Activated CD8-positive, alpha-beta memory T cell treated with anti-CD3 and anti-CD28 coated beads for 48 hours (primary cell): ENCODE measurements around the gene EEFSEC.

ENCODE experiments used
- DNase-seq, 3 experiments: peaks; one replicate each; pipeline ENCODE4 v3.0.0-alpha.2; 2020; ENCODE audit warnings: low read depth in 2 of 3, low spot score in 2 of 3

The EEFSEC gene

DNA sequence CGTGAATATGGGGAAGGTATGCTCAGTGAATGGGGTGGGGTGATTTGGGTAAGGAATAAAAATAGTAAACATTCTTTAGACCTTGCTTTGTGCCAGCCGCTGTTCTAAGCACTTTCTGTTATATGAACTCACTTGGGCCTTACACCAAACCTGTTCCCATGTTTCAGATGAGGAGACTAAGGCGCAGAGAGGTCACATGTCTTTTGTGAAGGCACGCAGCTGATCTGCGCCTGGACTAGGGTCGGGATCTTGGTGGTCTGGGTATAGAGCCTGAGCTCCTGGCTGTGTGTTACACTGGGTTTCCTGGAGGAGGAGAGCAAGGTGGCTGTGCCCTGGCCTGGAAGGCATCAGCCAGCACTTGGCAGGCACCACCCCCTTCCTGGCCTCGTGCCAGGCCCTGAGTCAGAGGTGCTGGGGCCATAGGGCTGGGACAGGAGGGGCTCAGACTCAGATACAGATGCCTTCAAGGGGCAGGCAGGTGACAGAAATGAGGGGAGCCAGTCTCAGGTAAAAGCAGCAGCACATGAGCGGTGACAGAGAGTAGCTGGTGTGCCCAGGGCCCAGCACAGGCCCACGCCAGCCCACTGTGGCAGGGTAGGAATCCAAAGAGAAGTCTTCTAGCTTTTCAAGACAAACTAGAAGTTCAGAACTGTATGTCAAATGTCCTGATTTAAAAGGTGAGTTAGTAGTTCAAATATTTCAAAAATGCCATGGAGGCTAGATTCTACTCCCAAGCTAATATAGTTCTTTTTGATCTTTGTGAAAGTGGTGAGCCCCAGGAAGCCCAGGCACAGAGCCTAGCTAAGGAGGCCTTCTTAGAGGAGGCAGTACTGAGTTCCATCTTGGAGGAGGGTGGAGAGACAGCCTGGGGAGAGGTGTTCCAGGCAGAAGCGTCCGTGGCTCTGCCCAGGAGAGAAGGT lies 230.3 kb downstream of the EEFSEC start:
- peak in 2 of 3 experiments; percentile 26 to 29 for DNase-seq

DNA sequence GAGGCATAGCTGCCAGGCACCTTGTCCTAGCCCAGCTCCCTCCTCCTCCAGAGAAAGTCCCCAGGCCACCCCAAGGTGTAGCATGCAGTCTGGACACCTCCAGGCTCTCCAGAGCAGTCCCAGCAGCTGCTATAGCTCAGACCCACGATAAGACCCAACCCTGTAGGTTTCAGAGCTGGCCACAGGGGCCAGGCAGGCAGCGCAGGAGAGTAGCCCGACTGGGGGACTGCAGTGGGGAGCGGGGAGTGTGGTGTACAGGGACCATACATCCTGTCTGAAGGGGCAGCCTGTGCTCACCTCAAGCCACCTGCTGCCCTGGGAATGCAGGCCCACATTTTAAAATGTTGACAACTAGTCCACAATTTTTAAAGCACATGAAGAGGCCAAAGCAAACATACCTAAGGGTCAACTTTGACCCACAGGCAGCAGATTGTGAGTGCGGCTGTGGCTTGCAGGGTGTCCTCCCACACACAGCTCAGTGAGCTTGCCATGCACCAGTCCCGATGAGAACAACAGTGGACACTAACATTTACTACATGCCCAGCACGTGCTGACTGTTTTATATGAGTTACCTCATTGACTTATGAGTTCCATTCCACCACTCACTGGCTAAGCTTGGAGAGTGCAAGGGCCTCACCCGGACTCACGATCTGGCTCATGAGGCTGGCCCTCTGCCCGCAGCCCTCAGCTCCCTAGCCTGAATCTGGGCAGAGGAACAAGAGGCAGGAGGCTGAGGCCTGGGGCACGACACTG lies 232.0 kb downstream of the EEFSEC start:
- DNase-seq = no peak

DNA sequence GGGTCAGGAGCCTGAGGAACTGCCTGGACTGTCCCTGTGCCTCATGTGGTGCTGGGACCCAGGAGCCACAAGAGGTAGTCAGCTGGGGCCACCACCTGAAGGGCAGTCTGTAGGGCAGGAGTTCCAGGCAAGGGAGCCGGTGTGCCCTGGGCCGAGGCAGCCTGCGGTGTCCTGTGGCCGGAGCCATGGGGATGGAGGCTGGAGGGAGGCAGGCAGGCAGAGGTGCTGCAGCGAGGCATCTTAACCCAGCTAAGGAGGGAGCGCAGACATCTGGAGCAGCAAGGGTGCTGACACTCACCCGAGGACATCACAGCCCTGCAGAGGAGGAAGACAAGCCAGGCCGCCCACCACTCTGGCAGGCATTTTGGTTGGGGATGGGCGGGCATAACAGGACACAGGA lies 235.7 kb downstream of the EEFSEC start:
- no peak for DNase-seq

DNA sequence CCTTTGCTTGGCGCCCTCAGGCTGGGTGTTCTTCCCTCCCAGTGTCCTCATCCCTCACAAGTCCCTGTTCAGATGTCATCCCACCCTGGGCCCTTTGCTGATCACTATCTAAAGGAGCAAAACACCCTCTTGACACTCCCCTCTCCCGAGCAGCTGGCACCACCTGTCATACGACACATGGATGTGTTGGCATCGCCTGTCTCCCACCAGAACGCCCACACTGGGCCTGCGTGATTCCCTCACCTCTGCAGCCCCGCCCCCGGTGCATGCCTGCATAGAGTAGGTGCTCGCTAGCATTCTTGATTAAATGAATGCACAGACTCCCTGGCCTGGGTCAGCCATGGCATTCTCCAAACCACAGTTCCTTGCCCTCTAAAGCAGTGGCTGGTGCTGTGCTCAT lies 237.6 kb downstream of the EEFSEC start:
- no peak for DNase-seq

DNA sequence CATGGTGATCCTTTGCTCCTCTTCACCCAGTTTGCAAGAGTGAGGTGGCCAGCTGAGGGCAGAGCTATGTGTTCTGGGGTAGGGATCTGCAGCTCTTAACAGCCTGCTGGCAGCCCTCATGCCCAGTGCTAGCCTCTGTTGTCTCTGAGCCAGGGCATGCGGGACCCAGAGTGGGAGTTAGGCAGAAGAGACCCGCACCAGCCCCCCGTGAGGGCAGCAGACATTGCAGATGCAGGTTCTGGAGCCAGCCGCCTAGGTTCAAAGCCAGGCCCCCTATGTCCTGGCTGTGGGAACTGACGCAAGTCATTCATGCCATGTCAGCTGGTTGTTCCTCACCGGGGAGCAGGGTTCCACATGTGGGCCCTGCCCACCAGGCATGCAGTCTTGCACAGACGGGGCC lies 238.7 kb downstream of the EEFSEC start:
- DNase-seq = no peak

DNA sequence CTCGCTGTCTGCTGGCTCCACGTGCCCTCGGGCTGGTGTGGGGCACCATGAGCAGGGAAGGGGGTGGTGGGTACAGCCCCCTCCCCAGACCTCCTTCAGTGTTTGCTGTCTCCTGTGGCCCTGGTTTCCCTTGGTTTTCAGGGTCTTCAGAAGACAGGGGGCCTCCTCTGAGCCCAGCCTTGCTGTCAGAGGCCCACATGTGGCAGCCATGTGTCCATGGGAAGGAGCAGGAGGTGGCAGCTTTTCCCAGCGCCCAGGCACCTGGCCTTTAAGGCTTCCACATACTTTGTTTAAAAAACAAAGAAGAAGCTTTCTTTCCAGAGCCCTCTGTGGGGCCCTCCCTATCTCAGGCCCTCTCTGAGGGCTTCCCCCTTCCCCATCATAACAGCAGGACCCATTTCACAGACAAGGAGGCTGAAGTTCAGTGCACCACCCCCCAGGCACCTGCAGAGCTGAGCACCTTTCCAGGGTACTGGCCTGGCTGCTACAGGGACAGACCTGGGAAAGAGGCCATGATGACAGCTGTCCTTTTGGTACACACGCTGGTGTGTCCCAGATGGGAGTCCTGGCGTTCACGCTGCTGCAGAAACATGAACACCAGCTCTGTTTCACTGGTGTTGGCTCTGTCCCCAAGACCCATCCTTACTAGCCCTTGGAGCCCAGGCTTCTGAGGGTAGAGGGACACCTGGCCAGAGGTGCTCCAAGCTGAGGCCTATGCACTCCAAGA lies 239.7 kb downstream of the EEFSEC start:
- DNase-seq = no peak

DNA sequence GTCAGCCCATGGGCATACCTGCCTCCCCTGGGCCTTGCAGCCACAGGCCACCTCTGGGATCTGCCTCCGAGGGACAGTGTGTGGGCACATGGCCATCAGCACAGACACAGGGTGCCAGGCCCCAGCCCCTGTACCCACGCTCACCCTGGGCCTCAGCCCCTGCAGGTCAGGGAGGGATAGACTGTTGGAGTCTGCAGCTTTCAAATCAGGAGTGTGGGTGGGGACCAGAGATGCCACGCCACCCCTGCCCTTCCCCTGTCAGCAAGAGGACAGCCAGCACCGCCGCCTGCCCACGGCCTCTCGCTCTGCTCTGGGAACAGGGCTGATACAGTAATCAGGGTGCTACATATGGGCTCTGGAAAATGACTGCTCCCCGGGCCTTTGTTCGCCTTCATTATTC lies 240.8 kb downstream of the EEFSEC start:
- DNase-seq = no peak

DNA sequence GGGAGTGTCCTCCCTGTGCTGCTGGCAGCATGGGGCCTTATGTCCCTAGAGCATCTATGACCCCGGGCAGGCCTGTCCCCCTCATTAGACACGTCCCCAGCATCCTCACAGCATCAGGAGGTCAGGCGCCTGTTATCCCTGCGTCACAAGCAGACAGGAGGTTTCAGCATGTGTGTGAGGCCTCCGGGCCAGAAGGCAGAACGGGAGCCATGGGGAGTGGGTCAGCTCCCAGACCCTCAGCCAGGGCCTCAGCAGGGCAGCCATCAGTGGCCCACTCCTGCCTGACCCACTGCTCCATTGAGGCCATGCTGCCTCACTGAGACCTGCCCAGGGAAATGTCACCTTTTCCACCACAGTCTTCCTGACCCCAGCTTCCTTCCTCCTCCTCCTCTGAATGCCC lies 241.8 kb downstream of the EEFSEC start:
- DNase-seq = no peak

DNA sequence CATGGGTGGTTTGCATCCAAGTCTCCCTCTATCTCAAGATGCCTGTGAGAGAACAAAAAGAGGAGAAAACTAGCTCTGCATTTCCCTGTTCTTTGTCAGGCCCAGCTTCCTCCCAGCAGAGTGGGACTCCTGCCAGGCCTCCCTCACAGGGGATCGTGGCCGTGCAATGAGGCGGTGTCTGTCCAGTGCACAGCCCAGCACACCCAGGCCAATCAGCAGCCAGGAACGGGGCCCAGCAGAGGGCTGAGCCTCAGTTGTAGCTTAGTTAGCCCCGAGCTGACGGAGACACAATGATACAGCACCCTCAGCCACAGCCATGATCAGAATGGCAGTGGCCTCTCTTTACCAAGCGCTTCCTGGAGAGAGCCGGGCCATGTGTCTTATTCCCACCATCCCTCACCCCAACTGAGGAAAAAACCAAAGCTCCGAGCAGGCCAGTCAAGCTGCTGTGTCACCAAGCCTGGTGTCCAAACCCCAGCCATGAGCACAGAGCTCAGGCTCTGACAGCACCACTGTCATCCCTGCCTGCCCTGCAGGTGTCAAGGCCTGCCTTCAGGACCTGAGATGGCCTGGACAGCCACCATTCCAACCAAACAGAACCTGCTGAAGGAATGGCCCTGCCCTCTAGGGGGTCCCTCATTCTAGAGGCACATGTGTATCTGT lies 242.3 kb downstream of the EEFSEC start:
- DNase-seq = no peak

DNA sequence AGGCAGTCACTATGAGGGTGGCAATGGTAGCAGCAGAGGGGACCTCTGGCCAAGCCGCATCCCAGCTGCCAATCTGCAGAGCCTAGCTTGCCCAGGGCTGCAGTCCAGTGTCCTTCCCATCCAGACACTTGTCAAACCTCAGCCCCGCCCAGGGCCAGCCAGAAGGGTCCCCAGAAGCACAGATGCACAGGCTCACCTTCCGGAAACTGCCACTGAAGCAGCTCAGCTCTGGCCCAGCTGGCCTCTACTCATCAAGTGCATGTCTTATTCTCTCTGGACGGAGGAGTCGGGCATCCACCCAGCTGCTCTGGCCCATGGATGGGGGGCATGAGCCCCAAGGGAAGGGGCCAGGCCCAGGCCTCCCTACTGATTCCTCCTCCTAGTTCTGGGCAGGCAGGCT lies 244.2 kb downstream of the EEFSEC start:
- no peak for DNase-seq

DNA sequence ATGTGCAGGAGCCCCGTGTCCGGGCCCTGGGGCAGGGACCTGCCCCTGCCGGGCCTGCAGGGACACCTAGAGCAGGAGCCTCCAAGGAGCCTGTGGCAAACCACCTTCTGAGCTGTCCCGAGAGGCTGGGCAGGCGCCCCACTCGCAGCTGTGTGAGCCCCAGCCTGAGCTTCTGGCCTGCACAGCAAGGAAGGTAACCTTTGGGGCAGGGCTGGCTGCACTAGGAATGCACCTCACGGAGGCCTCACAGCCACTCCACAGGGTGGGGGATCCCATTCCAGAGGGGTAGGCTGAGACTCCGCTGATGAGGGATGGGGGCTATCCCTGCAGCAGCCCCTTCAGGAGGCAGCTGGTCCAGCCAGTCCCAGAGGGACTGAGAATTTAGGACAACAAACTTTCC lies 245.3 kb downstream of the EEFSEC start:
- no peak for DNase-seq

DNA sequence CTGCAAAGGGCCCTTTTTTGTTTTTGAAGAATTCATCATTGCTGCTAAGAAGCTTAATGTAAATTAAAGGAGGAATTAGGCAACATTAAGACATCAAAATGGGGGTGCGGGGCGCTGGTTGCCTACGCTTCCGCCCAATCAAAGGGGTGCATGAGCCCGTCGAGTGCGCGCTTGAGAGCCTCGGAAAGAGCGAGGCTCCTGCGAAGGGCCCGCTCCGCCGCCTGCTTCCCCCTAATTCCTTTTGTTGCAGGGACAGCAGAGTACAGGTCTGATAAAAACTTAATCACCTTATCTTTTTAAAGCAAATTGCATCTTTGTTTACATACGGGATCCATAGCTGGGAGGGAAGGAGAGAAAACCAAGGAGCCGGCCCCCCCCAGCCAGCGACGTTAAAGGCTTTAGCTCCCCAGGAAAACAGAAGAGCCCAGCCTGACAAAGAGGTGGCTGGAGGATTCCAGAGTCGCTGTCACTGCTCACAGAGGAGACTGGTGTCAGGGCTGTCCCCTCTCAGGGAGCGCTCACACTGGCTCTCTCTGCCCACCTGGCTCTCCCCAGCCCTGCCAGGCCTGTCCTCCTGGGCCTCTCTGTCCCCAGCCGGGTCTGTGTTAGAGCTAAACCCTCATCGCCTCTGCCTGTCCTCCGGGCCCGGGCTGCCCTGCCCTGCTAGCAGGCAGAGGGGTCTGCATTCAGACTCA lies 246.1 kb downstream of the EEFSEC start:
- DNase-seq = no peak

DNA sequence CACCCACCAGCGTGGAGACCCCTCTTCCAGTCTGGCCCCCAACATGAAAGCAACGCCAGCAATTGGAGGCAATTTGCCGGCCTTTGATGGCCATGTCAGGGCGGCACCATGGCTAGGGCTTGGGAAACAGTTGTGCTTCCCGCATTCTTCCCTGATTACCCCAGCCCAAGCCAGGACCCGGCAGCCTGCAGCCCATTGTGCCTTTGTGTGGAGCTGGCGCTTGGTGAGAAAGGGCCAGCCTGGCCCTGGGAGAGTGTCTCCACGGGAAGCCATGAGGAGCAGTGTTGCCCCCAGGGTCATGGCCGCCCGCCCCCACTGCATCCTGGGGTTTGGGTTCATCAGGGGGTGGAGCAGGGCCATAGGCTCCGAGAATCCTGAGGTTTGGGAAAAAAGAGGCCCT lies 247.4 kb downstream of the EEFSEC start:
- DNase-seq = no peak

DNA sequence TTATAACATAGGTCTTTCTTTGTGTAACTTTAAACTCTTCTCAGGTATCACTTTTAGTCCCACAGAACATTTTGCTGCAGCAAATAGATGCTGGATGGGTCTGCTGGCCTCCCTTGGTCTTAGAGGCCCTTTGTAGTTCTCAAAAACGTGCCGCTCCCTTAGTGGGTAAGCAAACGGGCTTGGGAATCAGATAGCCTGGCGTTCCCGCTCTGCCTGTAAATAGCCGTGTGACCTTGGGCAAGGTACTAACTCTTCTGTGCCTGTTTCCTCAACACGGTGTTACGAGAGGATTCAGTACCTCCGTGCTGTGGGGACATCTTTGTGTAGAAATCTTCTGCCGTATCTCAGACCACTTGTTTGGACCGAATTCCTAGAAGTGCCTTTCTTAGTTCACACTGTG lies 249.0 kb downstream of the EEFSEC start:
- DNase-seq = no peak

DNA sequence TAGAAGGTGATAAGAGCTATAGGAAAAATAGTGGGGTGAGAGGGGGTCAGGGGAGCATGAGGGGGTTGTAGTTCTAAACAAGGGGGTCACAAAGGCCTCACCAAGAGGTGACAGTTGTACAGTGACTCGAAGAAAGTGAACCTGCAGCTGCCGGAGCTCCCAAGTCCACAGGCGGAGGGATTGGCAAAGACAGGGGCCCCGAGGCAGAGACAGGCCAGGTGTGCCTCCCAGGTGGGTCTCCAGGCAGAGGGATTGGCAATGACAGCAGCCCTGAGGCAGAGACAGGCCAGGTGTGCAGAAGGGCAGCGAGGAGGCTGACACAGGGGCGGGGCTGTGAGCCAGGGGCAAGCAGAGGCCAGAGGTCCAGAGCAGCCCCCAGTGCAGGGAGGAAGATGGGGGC lies 249.7 kb downstream of the EEFSEC start:
- DNase-seq = no peak

DNA sequence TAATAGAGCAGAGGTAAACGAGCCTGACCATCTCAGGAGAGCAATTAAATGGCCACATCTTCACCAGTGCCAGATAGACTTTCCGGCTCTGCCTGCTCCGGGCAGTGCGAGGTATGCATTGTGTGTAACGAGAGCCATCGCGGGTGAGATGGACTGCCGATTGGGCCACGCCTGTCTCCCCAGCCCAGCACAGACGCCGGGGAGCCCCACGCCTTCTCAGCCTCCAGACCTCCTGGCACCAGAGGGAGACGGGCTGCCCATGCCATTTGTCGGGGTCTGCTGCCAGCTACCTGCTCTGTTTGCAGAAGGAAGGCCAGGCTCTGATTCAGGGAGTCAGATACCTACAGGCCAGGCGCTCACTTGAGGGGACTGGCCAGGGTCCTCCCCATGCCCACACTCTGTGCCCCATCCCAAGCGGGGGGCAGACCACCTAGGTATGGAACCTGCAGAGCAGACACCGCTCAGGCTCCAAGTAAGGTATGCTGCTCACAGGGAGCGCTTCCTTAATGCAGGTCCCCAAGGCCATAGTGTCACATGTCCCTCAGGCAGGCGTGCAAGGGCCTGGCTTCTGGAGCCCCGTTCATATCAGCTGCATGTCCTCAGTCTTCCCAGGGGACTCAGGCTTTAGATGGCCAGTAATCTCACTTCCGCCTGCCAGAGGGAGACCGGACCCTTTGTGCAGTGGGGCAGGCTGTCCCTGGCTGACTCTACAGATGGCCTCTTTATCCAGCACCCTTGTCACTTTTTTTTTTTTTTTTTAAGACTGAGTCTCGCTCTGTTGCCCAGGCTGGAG lies 251.2 kb downstream of the EEFSEC start:
- no peak for DNase-seq

DNA sequence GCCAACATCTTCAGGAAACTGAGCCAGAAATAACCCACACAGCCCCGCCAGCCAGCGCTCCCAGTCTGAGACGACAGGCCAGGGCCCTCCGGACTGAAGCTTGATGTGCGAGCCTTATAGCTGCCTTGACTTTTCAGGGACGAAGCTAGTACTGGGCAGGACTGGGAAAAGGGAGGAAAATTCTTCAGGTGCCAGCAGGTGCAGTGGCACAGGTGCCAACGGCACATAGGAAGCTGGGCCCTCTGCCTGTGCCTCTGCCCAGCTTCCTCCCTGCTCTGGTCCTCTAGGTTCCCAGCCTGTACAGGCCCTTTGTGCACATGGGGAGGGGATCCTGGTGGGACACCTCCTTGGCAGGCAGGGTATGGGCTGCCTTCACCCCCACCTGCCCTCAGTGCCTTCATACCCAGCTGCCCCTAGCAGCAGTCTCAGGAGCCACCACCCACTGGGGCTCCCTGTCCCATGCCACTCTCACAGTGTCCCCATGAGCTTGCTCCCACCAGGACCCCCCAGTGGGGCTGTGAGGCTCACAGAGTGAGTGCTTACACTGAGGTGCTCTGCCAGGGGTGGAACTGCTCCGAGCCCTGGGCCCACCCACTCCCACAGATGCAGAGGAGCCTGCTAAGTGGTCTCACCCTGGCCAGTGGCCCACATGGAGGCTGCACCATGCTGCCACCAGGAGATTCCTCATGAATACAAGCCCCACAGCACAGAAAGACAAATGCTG lies 252.4 kb downstream of the EEFSEC start:
- DNase-seq = no peak

DNA sequence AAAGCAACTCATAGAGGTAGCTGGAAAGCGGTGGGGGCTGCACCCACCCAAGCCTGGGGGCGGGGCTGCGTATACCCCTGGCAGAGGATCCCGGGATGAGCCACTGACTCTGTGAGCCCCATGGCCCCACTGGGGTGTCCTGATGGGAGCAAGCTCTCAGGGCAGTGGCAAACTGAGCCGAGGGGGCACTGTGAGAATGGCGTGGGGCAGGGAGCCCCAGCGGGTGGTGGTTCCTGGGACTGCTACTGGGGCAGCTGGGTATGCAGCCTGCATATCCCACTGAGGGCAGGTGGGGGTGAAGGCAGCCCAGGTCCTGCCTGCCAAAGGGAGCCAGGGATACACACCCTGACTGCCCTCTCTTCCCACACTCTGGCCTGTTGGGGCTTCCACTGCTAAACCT lies 254.0 kb downstream of the EEFSEC start:
- DNase-seq = no peak

DNA sequence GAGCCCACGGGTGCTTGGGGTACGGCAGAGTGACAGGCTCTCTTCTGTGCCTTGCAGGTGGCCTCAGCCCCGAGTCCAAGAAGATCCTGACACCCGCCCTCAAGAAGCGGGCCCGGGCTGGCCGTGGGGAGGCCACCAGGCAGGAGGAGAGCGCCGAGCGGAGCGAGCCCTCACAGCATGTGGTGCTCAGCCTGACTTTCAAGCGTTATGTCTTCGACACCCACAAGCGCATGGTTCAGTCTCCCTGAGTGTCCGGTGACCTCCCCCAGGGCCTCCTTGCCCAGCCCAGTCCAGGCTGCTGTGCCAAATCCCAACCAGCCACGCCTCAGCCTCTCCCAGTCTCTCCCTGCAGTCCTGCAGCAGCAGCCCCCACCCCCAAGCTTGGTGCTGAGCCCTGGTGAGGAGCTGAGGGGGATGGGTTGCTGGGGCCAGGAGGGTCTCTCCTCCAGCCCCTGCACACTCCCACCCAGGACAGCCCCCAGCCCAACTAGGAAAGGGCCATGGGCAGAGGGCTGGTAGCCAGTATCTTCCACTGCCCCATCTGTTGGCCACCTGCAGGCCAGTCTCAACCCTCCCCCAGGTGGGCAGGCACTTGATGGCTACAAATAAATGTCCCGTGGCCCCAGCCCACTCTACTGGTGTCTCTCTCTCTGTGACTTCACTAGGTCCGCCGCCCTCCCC lies 254.9 kb downstream of the EEFSEC start:
- no peak for DNase-seq
